ENCODE measurements around the gene TLE3. TPM values are rescaled to one million over a fixed set of nuclear protein-coding genes. Genes with fewer than 3 reads are reported as not detected.

The TLE3 gene
- total and polyA plus RNA-seq, 2 donors (not counting 1 experiment from before 2014, with no cell fraction given): 14.6 to 16.5 TPM

DNA sequence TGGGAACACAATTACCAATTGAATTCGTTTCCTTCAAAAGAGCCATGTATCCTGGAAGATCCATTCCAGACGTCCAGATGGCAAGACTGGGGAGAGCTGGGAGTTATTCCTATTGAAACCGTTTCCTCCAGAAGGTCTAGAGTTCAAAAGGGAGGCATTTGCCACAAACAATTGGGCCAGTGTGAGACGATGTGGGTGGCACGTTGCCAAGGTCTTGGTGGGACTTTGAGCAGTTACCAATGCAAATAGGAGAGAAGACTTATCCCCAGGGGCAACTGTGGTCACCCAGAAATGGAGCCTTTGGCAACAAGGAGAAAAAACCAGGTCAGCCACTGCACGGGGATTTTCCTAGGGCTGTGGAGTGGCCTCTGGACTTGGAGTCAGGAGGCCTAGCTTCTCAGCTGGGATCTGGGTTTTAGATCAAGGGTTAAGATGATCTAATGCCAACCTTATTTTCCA lies 29.6 kb upstream of the TLE3 start:
- Histone ChIP-seq H3K27ac (ENCODE audit: insufficient read depth, low read length) (no peak overlapping the region), H2AFZ (ENCODE audit: low read length) (no peak overlapping the region), H3K4me3 (replicated peaks in 1 of 4; ENCODE audit: control extremely low read depth in 1 of 4, insufficient read depth in 1 of 4, low read depth in 3 of 4, low read length in 4 of 4) (no peak overlapping the region), H3K4me2 (ENCODE audit: extremely low read depth, insufficient read depth, low read length) (no peak overlapping the region), H3K9me3 (ENCODE audit: control insufficient read depth, insufficient read depth, low read depth, low read length) (no peaks in the 10 kb centered on the region), H4K20me1 (ENCODE audit: control insufficient read depth, extremely low read depth, insufficient read depth, low read length) (no peaks in the 10 kb centered on the region), H3K9ac (ENCODE audit: insufficient read depth, low read length) (no peak overlapping the region), H3K79me2 (ENCODE audit: control insufficient read depth, insufficient read depth, low read length) (no peaks in the 10 kb centered on the region), H3K27me3 (ENCODE audit: control insufficient read depth, insufficient read depth, low read length) (peaks cover 25% of the 10 kb centered on the region), H3K4me1 (ENCODE audit: control insufficient read depth, extremely low read depth, insufficient read depth, low read length) (no peaks in the 10 kb centered on the region), H3K36me3 (ENCODE audit: control insufficient read depth, insufficient read depth, low read length) (no peaks in the 10 kb centered on the region)
- peak in 1 of 2 donors; percentile 25 for DNase-seq (ENCODE audit: low read depth in 2 of 2)
- TF ChIP-seq EZH2 (IDR thresholded peaks at IDR 0.05; ENCODE audit: low read length, missing control alignments): no peak
- TF ChIP-seq CTCF (conservative IDR thresholded peaks at IDR 0.05 in 1 of 2, IDR thresholded peaks at IDR 0.05 in 1 of 2; ENCODE audit: low read depth in 1 of 2, low read length in 2 of 2): no peak

DNA sequence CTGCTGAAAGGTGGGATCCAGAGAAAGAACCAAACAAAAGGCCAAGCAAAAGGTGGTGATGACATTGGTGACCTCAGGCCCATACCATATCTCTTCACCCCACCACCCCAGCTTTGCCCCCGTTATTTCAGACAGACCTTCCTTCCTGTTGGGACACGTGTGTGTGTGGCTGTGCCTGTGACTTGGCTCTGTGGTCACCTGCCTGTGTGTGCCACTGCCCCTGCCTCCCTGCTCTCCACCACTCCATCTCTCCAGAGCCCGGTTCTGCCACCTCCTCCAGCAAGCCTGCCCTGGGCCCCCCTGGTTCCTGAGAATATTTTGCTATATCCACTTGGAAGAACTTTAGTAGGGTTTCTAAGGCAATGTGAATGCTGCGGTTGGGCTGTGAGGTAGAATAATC lies 28.6 kb upstream of the TLE3 start:
- Histone ChIP-seq H3K9ac (ENCODE audit: insufficient read depth, low read length) (no peak overlapping the region), H3K4me3 (replicated peaks in 1 of 4; ENCODE audit: control extremely low read depth in 1 of 4, insufficient read depth in 1 of 4, low read depth in 3 of 4, low read length in 4 of 4) (no peak overlapping the region), H3K9me3 (ENCODE audit: control insufficient read depth, insufficient read depth, low read depth, low read length) (no peaks in the 10 kb centered on the region), H3K27ac (ENCODE audit: insufficient read depth, low read length) (no peak overlapping the region), H3K4me1 (ENCODE audit: control insufficient read depth, extremely low read depth, insufficient read depth, low read length) (peaks cover 3% of the 10 kb centered on the region), H3K36me3 (ENCODE audit: control insufficient read depth, insufficient read depth, low read length) (no peaks in the 10 kb centered on the region), H3K4me2 (ENCODE audit: extremely low read depth, insufficient read depth, low read length) (no peak overlapping the region), H2AFZ (ENCODE audit: low read length) (no peak overlapping the region), H3K79me2 (ENCODE audit: control insufficient read depth, insufficient read depth, low read length) (no peaks in the 10 kb centered on the region), H4K20me1 (ENCODE audit: control insufficient read depth, extremely low read depth, insufficient read depth, low read length) (no peaks in the 10 kb centered on the region), H3K27me3 (ENCODE audit: control insufficient read depth, insufficient read depth, low read length) (peaks cover 25% of the 10 kb centered on the region)
- TF ChIP-seq EZH2 (IDR thresholded peaks at IDR 0.05; ENCODE audit: low read length, missing control alignments): no peak
- no peak for TF ChIP-seq CTCF (conservative IDR thresholded peaks at IDR 0.05 in 1 of 2, IDR thresholded peaks at IDR 0.05 in 1 of 2; ENCODE audit: low read depth in 1 of 2, low read length in 2 of 2)
- DNase-seq (ENCODE audit: low read depth in 2 of 2): no peak

GRCh38 chr15:70125605-70126004 lies 27.9 kb upstream of the TLE3 start:
- Histone ChIP-seq H3K9me3 (ENCODE audit: control insufficient read depth, insufficient read depth, low read depth, low read length) (no peaks in the 10 kb centered on the region), H3K36me3 (ENCODE audit: control insufficient read depth, insufficient read depth, low read length) (no peaks in the 10 kb centered on the region), H3K4me3 (replicated peaks in 1 of 4; ENCODE audit: control extremely low read depth in 1 of 4, insufficient read depth in 1 of 4, low read depth in 3 of 4, low read length in 4 of 4) (no peak overlapping the region), H3K4me1 (ENCODE audit: control insufficient read depth, extremely low read depth, insufficient read depth, low read length) (peaks cover 6% of the 10 kb centered on the region), H3K27ac (ENCODE audit: insufficient read depth, low read length) (no peak overlapping the region), H2AFZ (ENCODE audit: low read length) (no peak overlapping the region), H3K9ac (ENCODE audit: insufficient read depth, low read length) (no peak overlapping the region), H3K4me2 (ENCODE audit: extremely low read depth, insufficient read depth, low read length) (no peak overlapping the region), H4K20me1 (ENCODE audit: control insufficient read depth, extremely low read depth, insufficient read depth, low read length) (no peaks in the 10 kb centered on the region), H3K79me2 (ENCODE audit: control insufficient read depth, insufficient read depth, low read length) (no peaks in the 10 kb centered on the region), H3K27me3 (ENCODE audit: control insufficient read depth, insufficient read depth, low read length) (peaks cover 25% of the 10 kb centered on the region)
- TF ChIP-seq EZH2 (IDR thresholded peaks at IDR 0.05; ENCODE audit: low read length, missing control alignments): no peak
- no peak for TF ChIP-seq CTCF (conservative IDR thresholded peaks at IDR 0.05 in 1 of 2, IDR thresholded peaks at IDR 0.05 in 1 of 2; ENCODE audit: low read depth in 1 of 2, low read length in 2 of 2)
- DNase-seq (ENCODE audit: low read depth in 2 of 2): no peak

Data from fibroblast of lung (primary cell).